GM18507 (cell line): ENCODE measurements around the gene SLCO3A1.

Source experiments
- DNase-seq: peaks from one replicate; pipeline ENCODE4 v3.0.0; 2011; ENCODE audit warnings: low read depth; ENCODE audit not compliant: insufficient read length; ENCODE audit errors: extremely low spot score
- FAIRE-seq: peaks from 2 replicates; lab custom pipeline; 2011; peaks lifted over from hg19 to GRCh38; lab: Jason Lieb, UNC

SLCO3A1 gene

GRCh38 chr15:91878319-91878870 is 24.9 kb downstream of the SLCO3A1 start:
- DNase-seq (no peak), FAIRE-seq (no peak)

GRCh38 chr15:91879158-91879557 is 25.6 kb downstream of the SLCO3A1 start:
- FAIRE-seq (no peak), DNase-seq (no peak)

GRCh38 chr15:91880373-91880772 is 26.9 kb downstream of the SLCO3A1 start:
- DNase-seq (no peak), FAIRE-seq (no peak)

- FAIRE-seq, result no peak
- no peak for DNase-seq
These were observed 28.2 kb downstream of the SLCO3A1 start for GRCh38 chr15:91881569-91882297.

GRCh38 chr15:91882858-91883586 is 29.5 kb downstream of the SLCO3A1 start:
- DNase-seq (no peak), FAIRE-seq (no peak)

- FAIRE-seq, result no peak
- no peak for DNase-seq
These were observed 31.1 kb downstream of the SLCO3A1 start for GRCh38 chr15:91884606-91885005.

GRCh38 chr15:91885054-91885453 is 31.5 kb downstream of the SLCO3A1 start:
- FAIRE-seq (no peak), DNase-seq (no peak)

- FAIRE-seq, result no peak
- DNase-seq, result no peak
These were observed 32.3 kb downstream of the SLCO3A1 start for GRCh38 chr15:91885714-91886270.

GRCh38 chr15:91886878-91887277 is 33.4 kb downstream of the SLCO3A1 start:
- no peak for DNase-seq
- no peak for FAIRE-seq

GRCh38 chr15:91887321-91887720 is 33.8 kb downstream of the SLCO3A1 start:
- FAIRE-seq (no peak), DNase-seq (no peak)

- no peak for FAIRE-seq
These were observed 34.4 kb downstream of the SLCO3A1 start for GRCh38 chr15:91887921-91888373.

GRCh38 chr15:91889111-91889815 is 35.8 kb downstream of the SLCO3A1 start:
- DNase-seq (no peak), FAIRE-seq (no peak)

More at GRCh38 chr15:91887921-91888373, 34.4 kb downstream of the SLCO3A1 start:
- DNase-seq, result no peak

- DNase-seq, result no peak
- FAIRE-seq, result no peak
These were observed 37.1 kb downstream of the SLCO3A1 start for GRCh38 chr15:91890614-91891013.

GRCh38 chr15:91891101-91891500 is 37.6 kb downstream of the SLCO3A1 start:
- FAIRE-seq, result no peak
- DNase-seq, result no peak

- DNase-seq (no peak), FAIRE-seq (no peak)
These were observed 38.4 kb downstream of the SLCO3A1 start for GRCh38 chr15:91891788-91892345.

GRCh38 chr15:91892436-91892835 is 38.9 kb downstream of the SLCO3A1 start:
- no peak for DNase-seq
- no peak for FAIRE-seq

- DNase-seq (no peak), FAIRE-seq (no peak)
These were observed 41.1 kb downstream of the SLCO3A1 start for GRCh38 chr15:91894606-91895005.

- FAIRE-seq (no peak), DNase-seq (no peak)
These were observed 41.5 kb downstream of the SLCO3A1 start for GRCh38 chr15:91895051-91895450.

- no peak for FAIRE-seq
- no peak for DNase-seq
These were observed 43.0 kb downstream of the SLCO3A1 start for GRCh38 chr15:91896341-91897055.
